ENCODE results near the gene SLC4A5.

Gene SLC4A5

GRCh38 chr2:74204436-74204835 lies 138.8 kb downstream of the SLC4A5 start:
- TF ChIP-seq MAX (IDR thresholded peaks at IDR 0.05) (no peak), TEAD4 (IDR thresholded peaks at IDR 0.05) (no peak), CREB1 (IDR thresholded peaks at IDR 0.05; ENCODE audit: low read depth) (no peak), REST (IDR thresholded peaks at IDR 0.05; ENCODE audit: low read depth) (no peak), FOXM1 (IDR thresholded peaks at IDR 0.05; ENCODE audit: borderline replicate concordance, low read depth) (no peak), RAD21 (IDR thresholded peaks at IDR 0.05; ENCODE audit: low read depth) (no peak), CEBPB (IDR thresholded peaks at IDR 0.05) (no peak), ZBTB7A (IDR thresholded peaks at IDR 0.05; ENCODE audit: low read depth) (no peak), USF1 (IDR thresholded peaks at IDR 0.05) (no peak), EP300 (IDR thresholded peaks at IDR 0.05; ENCODE audit: borderline replicate concordance) (no peak), EGR1 (IDR thresholded peaks at IDR 0.05) (no peak), TCF12 (IDR thresholded peaks at IDR 0.05; ENCODE audit: low read depth) (no peak), YY1 (IDR thresholded peaks at IDR 0.05; ENCODE audit: low read depth) (no peak), TAF1 (IDR thresholded peaks at IDR 0.05; ENCODE audit: low read depth) (no peak), NFIC (IDR thresholded peaks at IDR 0.05) (no peak)

- TF ChIP-seq TEAD4 (IDR thresholded peaks at IDR 0.05) (no peak), USF1 (IDR thresholded peaks at IDR 0.05) (no peak), RAD21 (IDR thresholded peaks at IDR 0.05; ENCODE audit: low read depth) (no peak), NFIC (IDR thresholded peaks at IDR 0.05) (no peak), TCF12 (IDR thresholded peaks at IDR 0.05; ENCODE audit: low read depth) (no peak), CEBPB (IDR thresholded peaks at IDR 0.05) (no peak), MAX (IDR thresholded peaks at IDR 0.05) (no peak), EGR1 (IDR thresholded peaks at IDR 0.05) (no peak), FOXM1 (IDR thresholded peaks at IDR 0.05; ENCODE audit: borderline replicate concordance, low read depth) (no peak), ZBTB7A (IDR thresholded peaks at IDR 0.05; ENCODE audit: low read depth) (no peak), YY1 (IDR thresholded peaks at IDR 0.05; ENCODE audit: low read depth) (no peak), REST (IDR thresholded peaks at IDR 0.05; ENCODE audit: low read depth) (no peak), CREB1 (IDR thresholded peaks at IDR 0.05; ENCODE audit: low read depth) (no peak), TAF1 (IDR thresholded peaks at IDR 0.05; ENCODE audit: low read depth) (no peak), EP300 (IDR thresholded peaks at IDR 0.05; ENCODE audit: borderline replicate concordance) (no peak)
These were observed 141.6 kb downstream of the SLC4A5 start for GRCh38 chr2:74201596-74201995.

GRCh38 chr2:74201196-74201595 lies 142.0 kb downstream of the SLC4A5 start:
- TF ChIP-seq TEAD4 (IDR thresholded peaks at IDR 0.05) (no peak), MAX (IDR thresholded peaks at IDR 0.05) (no peak), FOXM1 (IDR thresholded peaks at IDR 0.05; ENCODE audit: borderline replicate concordance, low read depth) (no peak), ZBTB7A (IDR thresholded peaks at IDR 0.05; ENCODE audit: low read depth) (no peak), CREB1 (IDR thresholded peaks at IDR 0.05; ENCODE audit: low read depth) (no peak), EGR1 (IDR thresholded peaks at IDR 0.05) (no peak), TAF1 (IDR thresholded peaks at IDR 0.05; ENCODE audit: low read depth) (no peak), USF1 (IDR thresholded peaks at IDR 0.05) (no peak), RAD21 (IDR thresholded peaks at IDR 0.05; ENCODE audit: low read depth) (no peak), EP300 (IDR thresholded peaks at IDR 0.05; ENCODE audit: borderline replicate concordance) (no peak), YY1 (IDR thresholded peaks at IDR 0.05; ENCODE audit: low read depth) (no peak), NFIC (IDR thresholded peaks at IDR 0.05) (no peak), TCF12 (IDR thresholded peaks at IDR 0.05; ENCODE audit: low read depth) (no peak), CEBPB (IDR thresholded peaks at IDR 0.05) (no peak), REST (IDR thresholded peaks at IDR 0.05; ENCODE audit: low read depth) (no peak)
